HEK293 (cell line): ENCODE results near the gene NDOR1.

Experiments
- CTCF ChIA-PET: fragments of 350-600 bp; formaldehyde crosslinking; extraction: SDS; loops from one replicate; lab custom pipeline; 2021; ENCODE audit warnings: antibody characterized with exemption; lab: Yijun Ruan, JAX
- POLR2A ChIA-PET: fragments of 300-600 bp; formaldehyde crosslinking; extraction: SDS; loops from one replicate; lab custom pipeline; 2020; ENCODE audit warnings: antibody characterized with exemption, inconsistent platforms; lab: Yijun Ruan, JAX
- H3K27ac ChIP-seq: fragments of 200-500 bp; sonication (Bioruptor generic); 2 replicates; pipeline ENCODE4 v1.5.1; 2014; ENCODE audit warnings: low read depth, low read length, control low read depth, inconsistent platforms; ENCODE audit errors: extremely low read depth
- H3K36me3 ChIP-seq, 2 experiments: fragments of 200-500 bp in 1 of 2; sonication (Bioruptor generic) in 1 of 2; 1 replicate in 1 of 2; 2 replicates in 1 of 2; pipeline ENCODE4 v1.5.1; 2014 to 2017; ENCODE audit warnings: inconsistent platforms in 2 of 2, low read length in 2 of 2; ENCODE audit not compliant: control insufficient read depth in 2 of 2, insufficient read depth in 1 of 2
- H3K4me1 ChIP-seq: fragments of 200-500 bp; sonication (Bioruptor generic); 2 replicates; pipeline ENCODE4 v1.5.1; 2014; ENCODE audit warnings: mild to moderate bottlenecking, low read length, inconsistent platforms; ENCODE audit not compliant: control insufficient read depth, insufficient read depth
- H3K4me3 ChIP-seq: 2 replicates; pipeline ENCODE4 v1.5.1; 2011; ENCODE audit warnings: low read depth, mild to moderate bottlenecking, control low read depth, low read length, moderate library complexity
- H3K9me3 ChIP-seq: fragments of 200-500 bp; sonication (Bioruptor generic); 2 replicates; pipeline ENCODE4 v1.5.1; 2014; ENCODE audit warnings: low read depth, low read length, inconsistent platforms; ENCODE audit not compliant: control insufficient read depth, insufficient read depth
- KLF7 ChIP-seq: fragments of 450-650 bp; formaldehyde crosslinking; IDR thresholded peaks from 2 replicates; pipeline ENCODE4 v1.5.1; 2016; ENCODE audit warnings: missing biosample characterization, missing genetic modification characterization, borderline replicate concordance
- KLF8 ChIP-seq: fragments of 450-650 bp; formaldehyde crosslinking; IDR thresholded peaks from 2 replicates; pipeline ENCODE4 v1.5.1; 2016; ENCODE audit warnings: missing biosample characterization, missing genetic modification characterization
- KLF9 ChIP-seq: fragments of 450-650 bp; formaldehyde crosslinking; IDR thresholded peaks from 2 replicates; pipeline ENCODE4 v1.5.1; 2016; ENCODE audit warnings: missing biosample characterization, missing genetic modification characterization, low read depth
- MZF1 ChIP-seq: fragments of 450-650 bp; formaldehyde crosslinking; IDR thresholded peaks from 2 replicates; pipeline ENCODE4 v1.5.1; 2017; ENCODE audit warnings: missing biosample characterization, missing genetic modification characterization, borderline replicate concordance
- PRDM1 ChIP-seq: fragments of 450-650 bp; formaldehyde crosslinking; IDR thresholded peaks from 2 replicates; pipeline ENCODE4; 2016; ENCODE audit warnings: missing biosample characterization, missing genetic modification characterization
- PRDM4 ChIP-seq: fragments of 450-650 bp; formaldehyde crosslinking; IDR thresholded peaks from 2 replicates; pipeline ENCODE4 v1.5.1; 2017; ENCODE audit warnings: missing biosample characterization, missing genetic modification characterization
- ZBTB1 ChIP-seq: fragments of 450-650 bp; formaldehyde crosslinking; IDR thresholded peaks from 2 replicates; pipeline ENCODE4 v1.5.1; 2016; ENCODE audit warnings: missing biosample characterization, missing genetic modification characterization
- ZBTB17 ChIP-seq: fragments of 450-650 bp; formaldehyde crosslinking; IDR thresholded peaks from 2 replicates; pipeline ENCODE4 v1.5.1; 2016; ENCODE audit warnings: missing biosample characterization, missing genetic modification characterization
- ZBTB20 ChIP-seq: fragments of 450-650 bp; formaldehyde crosslinking; IDR thresholded peaks from 2 replicates; pipeline ENCODE4 v1.5.1; 2016; ENCODE audit warnings: missing biosample characterization, missing genetic modification characterization
- ZFHX2 ChIP-seq: fragments of 450-650 bp; formaldehyde crosslinking; conservative IDR thresholded peaks from 2 replicates; pipeline ENCODE4 v1.5.1; 2016; ENCODE audit warnings: missing biosample characterization, missing genetic modification characterization
- ZFP69B ChIP-seq: fragments of 450-650 bp; formaldehyde crosslinking; IDR thresholded peaks from 2 replicates; pipeline ENCODE4 v1.5.1; 2016; ENCODE audit warnings: missing biosample characterization, missing genetic modification characterization
- ZNF214 ChIP-seq: fragments of 450-650 bp; formaldehyde crosslinking; IDR thresholded peaks from 2 replicates; pipeline ENCODE4 v1.5.1; 2017; ENCODE audit warnings: missing biosample characterization, mild to moderate bottlenecking, missing genetic modification characterization, borderline replicate concordance
- ZNF223 ChIP-seq: fragments of 450-650 bp; formaldehyde crosslinking; IDR thresholded peaks from 2 replicates; pipeline ENCODE4 v1.5.1; 2016; ENCODE audit warnings: missing biosample characterization, missing genetic modification characterization
- ZNF341 ChIP-seq: fragments of 450-650 bp; formaldehyde crosslinking; IDR thresholded peaks from 2 replicates; pipeline ENCODE4; 2016; ENCODE audit warnings: low read depth, missing biosample characterization, missing genetic modification characterization
- ZNF423 ChIP-seq: fragments of 450-650 bp; formaldehyde crosslinking; IDR thresholded peaks from 2 replicates; pipeline ENCODE4 v1.5.1; 2016; ENCODE audit warnings: missing biosample characterization, missing genetic modification characterization
- ZNF501 ChIP-seq: fragments of 450-650 bp; formaldehyde crosslinking; IDR thresholded peaks from 2 replicates; pipeline ENCODE4 v1.5.1; 2016; ENCODE audit warnings: missing biosample characterization, missing genetic modification characterization
- ZNF600 ChIP-seq: fragments of 450-650 bp; formaldehyde crosslinking; IDR thresholded peaks from 2 replicates; pipeline ENCODE4 v1.5.1; 2016; ENCODE audit warnings: missing biosample characterization, missing genetic modification characterization
- ZNF621 ChIP-seq: fragments of 450-650 bp; formaldehyde crosslinking; IDR thresholded peaks from 2 replicates; pipeline ENCODE4 v1.5.1; 2017; ENCODE audit warnings: missing biosample characterization, missing genetic modification characterization
- ZNF664 ChIP-seq: fragments of 450-650 bp; formaldehyde crosslinking; IDR thresholded peaks from 2 replicates; pipeline ENCODE4 v1.5.1; 2016; ENCODE audit warnings: missing biosample characterization, missing genetic modification characterization
- ZNF692 ChIP-seq: fragments of 450-650 bp; formaldehyde crosslinking; IDR thresholded peaks from 2 replicates; pipeline ENCODE4 v1.5.1; 2016; ENCODE audit warnings: missing biosample characterization, missing genetic modification characterization
- ZNF701 ChIP-seq: fragments of 450-650 bp; formaldehyde crosslinking; IDR thresholded peaks from 2 replicates; pipeline ENCODE4 v1.5.1; 2016; ENCODE audit warnings: missing biosample characterization, missing genetic modification characterization
- ZNF843 ChIP-seq: fragments of 450-650 bp; formaldehyde crosslinking; IDR thresholded peaks from 2 replicates; pipeline ENCODE4 v1.5.1; 2016; ENCODE audit warnings: missing biosample characterization, missing genetic modification characterization
- TF ChIP-seq, protein P1 (sequence below): fragments of 450-650 bp; formaldehyde crosslinking; IDR thresholded peaks from 2 replicates; pipeline ENCODE4 v1.5.1; 2016; ENCODE audit warnings: missing biosample characterization, missing genetic modification characterization
- TF ChIP-seq, protein P2 (sequence below): fragments of 450-650 bp; formaldehyde crosslinking; IDR thresholded peaks from 2 replicates; pipeline ENCODE4 v1.5.1; 2016; ENCODE audit warnings: missing biosample characterization, missing genetic modification characterization

Gene NDOR1

DNA sequence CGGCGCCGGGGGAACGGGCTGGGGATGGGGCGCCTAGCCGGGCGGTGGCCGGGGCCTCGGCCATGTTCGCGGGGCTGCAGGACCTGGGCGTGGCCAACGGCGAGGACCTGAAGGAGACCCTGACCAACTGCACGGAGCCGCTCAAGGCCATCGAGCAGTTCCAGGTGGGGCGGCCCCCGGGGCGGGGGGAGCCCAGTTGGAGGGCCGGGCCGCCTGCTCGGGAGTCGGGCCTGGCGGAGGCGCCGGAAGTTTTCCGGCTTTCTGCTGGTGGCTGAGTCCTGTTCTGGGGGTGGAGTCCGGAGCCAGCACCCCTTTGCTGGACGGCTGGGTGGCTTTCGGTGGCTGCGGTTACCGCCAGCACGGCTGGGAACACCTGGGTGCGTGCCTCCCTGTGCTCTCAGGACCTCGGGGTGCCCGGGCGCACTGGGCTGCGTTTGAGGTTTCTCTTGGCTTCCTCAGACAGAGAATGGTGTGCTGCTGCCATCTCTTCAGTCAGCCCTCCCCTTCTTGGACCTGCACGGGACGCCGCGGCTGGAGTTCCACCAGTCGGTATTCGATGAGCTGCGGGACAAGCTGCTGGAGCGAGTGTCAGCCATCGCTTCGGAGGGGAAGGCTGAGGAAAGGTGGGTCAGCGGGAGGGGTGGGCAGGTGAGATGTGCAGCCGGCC, 50.1 kb downstream of the NDOR1 start (continued):
- TF ChIP-seq MZF1 (tag by site-specific recombination) (no peak), ZNF341 (tag by site-specific recombination) (0 out of 2 replicates have a peak, but pooled peaks have one; percentile 30), ZFHX2 (tag by site-specific recombination) (no peak), ZFP69B (no peak), PRDM4 (tag by site-specific recombination) (no peak), ZNF501 (tag by site-specific recombination) (no peak), ZNF664 (tag by site-specific recombination) (no peak), ZBTB20 (tag by site-specific recombination) (no peak), ZNF214 (no peak), ZNF692 (tag by site-specific recombination) (no peak), ZNF600 (peak; percentile 56; the same call in 1 of the 2 replicates), ZBTB17 (tag by site-specific recombination) (peak; percentile 38; the same call in 1 of the 2 replicates), ZNF701 (tag by site-specific recombination) (no peak), ZNF843 (tag by site-specific recombination) (no peak), ZNF423 (tag by site-specific recombination) (peak; percentile 55), ZBTB1 (tag by site-specific recombination) (peak; percentile 85; the same call in 1 of the 2 replicates), PRDM1 (tag by site-specific recombination) (no peak), KLF9 (tag by site-specific recombination) (0 out of 2 replicates have a peak, but pooled peaks have one; percentile 18), ZNF223 (tag by site-specific recombination) (no peak), KLF8 (tag by site-specific recombination) (peak; percentile 49; the same call in 1 of the 2 replicates), KLF7 (tag by site-specific recombination) (peak; percentile 59; the same call in 1 of the 2 replicates)
- TF ChIP-seq, protein P1, sequence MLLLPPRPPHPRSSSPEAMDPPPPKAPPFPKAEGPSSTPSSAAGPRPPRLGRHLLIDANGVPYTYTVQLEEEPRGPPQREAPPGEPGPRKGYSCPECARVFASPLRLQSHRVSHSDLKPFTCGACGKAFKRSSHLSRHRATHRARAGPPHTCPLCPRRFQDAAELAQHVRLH (tag by site-specific recombination): no peak

GRCh38 chr9:137256362-137256761, 50.9 kb downstream of the NDOR1 start:
- ChIA-PET POLR2A (interaction anchor here (0.5 to 9.1 kb wide), 8 partner anchors 11 to 188 kb away, joined by 3 to 336 read pairs (median 6); partner anchors contain the start of genes EXD3, NOXA1 and TUBB4B), CTCF (interaction anchor here (0.7 to 5.2 kb wide), 10 partner anchors 9 to 289 kb away, joined by 3 to 45 read pairs (median 4); partner anchors contain the start of gene TUBB4B)
- TF ChIP-seq, protein P2, sequence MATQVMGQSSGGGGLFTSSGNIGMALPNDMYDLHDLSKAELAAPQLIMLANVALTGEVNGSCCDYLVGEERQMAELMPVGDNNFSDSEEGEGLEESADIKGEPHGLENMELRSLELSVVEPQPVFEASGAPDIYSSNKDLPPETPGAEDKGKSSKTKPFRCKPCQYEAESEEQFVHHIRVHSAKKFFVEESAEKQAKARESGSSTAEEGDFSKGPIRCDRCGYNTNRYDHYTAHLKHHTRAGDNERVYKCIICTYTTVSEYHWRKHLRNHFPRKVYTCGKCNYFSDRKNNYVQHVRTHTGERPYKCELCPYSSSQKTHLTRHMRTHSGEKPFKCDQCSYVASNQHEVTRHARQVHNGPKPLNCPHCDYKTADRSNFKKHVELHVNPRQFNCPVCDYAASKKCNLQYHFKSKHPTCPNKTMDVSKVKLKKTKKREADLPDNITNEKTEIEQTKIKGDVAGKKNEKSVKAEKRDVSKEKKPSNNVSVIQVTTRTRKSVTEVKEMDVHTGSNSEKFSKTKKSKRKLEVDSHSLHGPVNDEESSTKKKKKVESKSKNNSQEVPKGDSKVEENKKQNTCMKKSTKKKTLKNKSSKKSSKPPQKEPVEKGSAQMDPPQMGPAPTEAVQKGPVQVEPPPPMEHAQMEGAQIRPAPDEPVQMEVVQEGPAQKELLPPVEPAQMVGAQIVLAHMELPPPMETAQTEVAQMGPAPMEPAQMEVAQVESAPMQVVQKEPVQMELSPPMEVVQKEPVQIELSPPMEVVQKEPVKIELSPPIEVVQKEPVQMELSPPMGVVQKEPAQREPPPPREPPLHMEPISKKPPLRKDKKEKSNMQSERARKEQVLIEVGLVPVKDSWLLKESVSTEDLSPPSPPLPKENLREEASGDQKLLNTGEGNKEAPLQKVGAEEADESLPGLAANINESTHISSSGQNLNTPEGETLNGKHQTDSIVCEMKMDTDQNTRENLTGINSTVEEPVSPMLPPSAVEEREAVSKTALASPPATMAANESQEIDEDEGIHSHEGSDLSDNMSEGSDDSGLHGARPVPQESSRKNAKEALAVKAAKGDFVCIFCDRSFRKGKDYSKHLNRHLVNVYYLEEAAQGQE (tag by site-specific recombination): peak; percentile 90
- no peak for TF ChIP-seq ZNF621 (tag by site-specific recombination)
- TF ChIP-seq, all 188 proteins: peak for 1

More at GRCh38 chr9:137256362-137256761, 50.9 kb downstream of the NDOR1 start:
- H3K4me3 ChIP-seq: peak overlapping the region; percentile 89
- no peaks in the 10 kb centered on the region for H3K9me3 ChIP-seq
- peaks cover 5% of the 10 kb centered on the region; the same call in 1 of the 2 replicates for H3K4me1 ChIP-seq
- peaks cover 9 to 20% of the 10 kb centered on the region in 2 experiments for H3K36me3 ChIP-seq
- H3K27ac ChIP-seq: no peak overlapping the region; the same call in 1 of the 2 replicates
